Stomach (tissue), 4 donors: ENCODE data around the gene HAVCR1.

ENCODE experiments used
- CTCF ChIP-seq, 7 experiments: fragments of 450-650 bp in 4 of 7; fragments of 200-600 bp in 3 of 7; sonication (generic) in 3 of 7; IDR thresholded peaks; one replicate each; pipeline ENCODE4 v1.5.1; 2016 to 2019; ENCODE audit warnings: antibody characterized with exemption in 7 of 7, control low read depth in 2 of 7, mild to moderate bottlenecking in 1 of 7
- POLR2A ChIP-seq, 4 donors: fragments of 450-650 bp; IDR thresholded peaks; one replicate each; pipeline ENCODE4 v1.6.1; 2016; ENCODE audit warnings: antibody characterized with exemption in 4 of 4, control low read depth in 2 of 4, mild to moderate bottlenecking in 1 of 4, moderate library complexity in 1 of 4
- POLR2AphosphoS5 ChIP-seq, 3 donors: sonication (generic); formaldehyde crosslinking; IDR thresholded peaks; one replicate each; pipeline ENCODE4 v1.6.1; 2016; ENCODE audit warnings: antibody characterized with exemption in 3 of 3

GRCh38 chr5:156981481-156981880 is 77.4 kb downstream of the HAVCR1 start:
- TF ChIP-seq CTCF (IDR thresholded peaks at IDR 0.05) (no peak), POLR2A (IDR thresholded peaks at IDR 0.05) (no peak), POLR2AphosphoS5 (IDR thresholded peaks at IDR 0.05) (no peak)
